ENCODE results near the gene PHF20. TPM values are rescaled to one million over a fixed set of nuclear protein-coding genes. Genes with fewer than 3 reads are reported as not detected.

Gene PHF20
- total RNA-seq, 4 donors from 2014 or later, result 35.3 to 109 (median 76.5) TPM

- DNase-seq, result no peak
- no peaks in the 10 kb centered on the region for H3K9me3 ChIP-seq
- peak overlapping the region; percentile 89 to 91 for H3K27ac ChIP-seq
- TF ChIP-seq, protein P1, sequence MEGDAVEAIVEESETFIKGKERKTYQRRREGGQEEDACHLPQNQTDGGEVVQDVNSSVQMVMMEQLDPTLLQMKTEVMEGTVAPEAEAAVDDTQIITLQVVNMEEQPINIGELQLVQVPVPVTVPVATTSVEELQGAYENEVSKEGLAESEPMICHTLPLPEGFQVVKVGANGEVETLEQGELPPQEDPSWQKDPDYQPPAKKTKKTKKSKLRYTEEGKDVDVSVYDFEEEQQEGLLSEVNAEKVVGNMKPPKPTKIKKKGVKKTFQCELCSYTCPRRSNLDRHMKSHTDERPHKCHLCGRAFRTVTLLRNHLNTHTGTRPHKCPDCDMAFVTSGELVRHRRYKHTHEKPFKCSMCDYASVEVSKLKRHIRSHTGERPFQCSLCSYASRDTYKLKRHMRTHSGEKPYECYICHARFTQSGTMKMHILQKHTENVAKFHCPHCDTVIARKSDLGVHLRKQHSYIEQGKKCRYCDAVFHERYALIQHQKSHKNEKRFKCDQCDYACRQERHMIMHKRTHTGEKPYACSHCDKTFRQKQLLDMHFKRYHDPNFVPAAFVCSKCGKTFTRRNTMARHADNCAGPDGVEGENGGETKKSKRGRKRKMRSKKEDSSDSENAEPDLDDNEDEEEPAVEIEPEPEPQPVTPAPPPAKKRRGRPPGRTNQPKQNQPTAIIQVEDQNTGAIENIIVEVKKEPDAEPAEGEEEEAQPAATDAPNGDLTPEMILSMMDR (IDR thresholded peaks at IDR 0.05), result no peak
- TF ChIP-seq POLR2A (IDR thresholded peaks at IDR 0.05), result no peak
- intact Hi-C loops (cut with DNase I; ENCODE audit: low total_unique reads), result no loop called here
- H3K4me1 ChIP-seq, result no peaks in the 10 kb centered on the region
- no peak overlapping the region for H3K4me3 ChIP-seq
- no peaks in the 10 kb centered on the region for H3K27me3 ChIP-seq
- no peaks in the 10 kb centered on the region for H3K36me3 ChIP-seq
These were observed 111.5 kb downstream of the PHF20 start for GRCh38 chr20:35883336-35883777.

DNA sequence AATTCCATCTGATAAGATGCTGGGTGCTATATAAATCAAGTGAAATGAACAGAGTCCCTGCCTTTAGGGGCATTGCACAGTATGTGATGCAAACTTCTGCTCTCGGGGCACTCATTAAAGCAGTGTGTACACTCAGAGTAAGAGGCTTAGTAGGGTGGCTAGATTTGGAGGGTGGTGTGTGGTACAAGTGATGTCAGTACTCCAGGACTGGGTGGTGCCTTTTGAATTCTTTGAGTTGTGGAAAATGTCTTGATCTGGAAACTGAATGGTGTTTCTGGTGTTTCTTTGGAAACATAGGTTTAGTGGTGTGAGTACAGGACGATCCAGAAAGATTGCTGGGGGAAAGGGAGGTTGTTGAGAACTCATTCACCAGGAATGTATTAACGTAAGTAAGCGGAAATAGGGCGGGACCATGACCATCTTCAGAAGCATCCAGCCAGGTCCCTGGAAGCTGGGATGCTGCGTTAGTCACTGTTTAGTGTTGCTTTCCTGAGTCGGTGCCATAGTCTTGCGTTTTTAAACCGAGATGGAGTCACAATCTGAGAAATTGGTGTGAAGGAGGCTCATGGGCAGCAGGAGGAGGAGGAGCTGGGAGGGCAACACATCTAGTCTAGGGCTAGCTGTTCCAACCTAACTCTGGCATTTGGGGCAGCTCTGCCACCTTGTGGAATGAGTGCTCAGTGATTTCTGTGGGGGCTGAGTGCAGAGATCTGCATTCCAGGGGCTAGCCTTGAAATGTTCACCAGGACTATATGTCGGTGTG lies 112.1 kb downstream of the PHF20 start:
- peak; percentile 82 to 89 for DNase-seq
- Histone ChIP-seq H3K4me3 (peak overlapping the region in 1 of 2 donors; percentile 23), H3K9me3 (no peaks in the 10 kb centered on the region), H3K27me3 (no peaks in the 10 kb centered on the region), H3K27ac (peak overlapping the region; percentile 89 to 91), H3K4me1 (no peaks in the 10 kb centered on the region), H3K36me3 (no peaks in the 10 kb centered on the region)
- intact Hi-C loops (cut with DNase I; ENCODE audit: low total_unique reads), result no loop called here
- TF ChIP-seq, protein P1 (IDR thresholded peaks at IDR 0.05), result peak; percentile 76 to 88 (median 82)
- no peak for TF ChIP-seq POLR2A (IDR thresholded peaks at IDR 0.05)

GRCh38 chr20:35884541-35884865 lies 112.7 kb downstream of the PHF20 start:
- intact Hi-C loops (cut with DNase I; ENCODE audit: low total_unique reads), result no loop called here
- Histone ChIP-seq H3K4me1 (no peaks in the 10 kb centered on the region), H3K36me3 (no peaks in the 10 kb centered on the region), H3K27ac (peak overlapping the region; percentile 89 to 91), H3K9me3 (no peaks in the 10 kb centered on the region), H3K27me3 (no peaks in the 10 kb centered on the region), H3K4me3 (peak overlapping the region in 1 of 2 donors; percentile 23)
- DNase-seq, result no peak
- TF ChIP-seq POLR2A (IDR thresholded peaks at IDR 0.05), result no peak
- TF ChIP-seq, protein P1 (IDR thresholded peaks at IDR 0.05), result no peak

- TF ChIP-seq, protein P1 (IDR thresholded peaks at IDR 0.05), result no peak
- TF ChIP-seq POLR2A (IDR thresholded peaks at IDR 0.05), result no peak
- Histone ChIP-seq H3K36me3 (no peaks in the 10 kb centered on the region), H3K4me3 (no peak overlapping the region), H3K9me3 (no peaks in the 10 kb centered on the region), H3K4me1 (no peaks in the 10 kb centered on the region), H3K27me3 (no peaks in the 10 kb centered on the region), H3K27ac (peak overlapping the region; percentile 89 to 91)
- intact Hi-C loops (cut with DNase I; ENCODE audit: low total_unique reads), result no loop called here
- no peak for DNase-seq
These were observed 113.4 kb downstream of the PHF20 start for GRCh38 chr20:35885212-35885611.

- intact Hi-C loops (cut with DNase I; ENCODE audit: low total_unique reads), result no loop called here
These were observed 114.7 kb downstream of the PHF20 start for GRCh38 chr20:35886537-35886936.

More at GRCh38 chr20:35886537-35886936, 114.7 kb downstream of the PHF20 start:
- Histone ChIP-seq H3K4me3 (no peak overlapping the region), H3K36me3 (no peaks in the 10 kb centered on the region), H3K27ac (no peak overlapping the region), H3K9me3 (no peaks in the 10 kb centered on the region), H3K4me1 (no peaks in the 10 kb centered on the region), H3K27me3 (no peaks in the 10 kb centered on the region)
- DNase-seq, result no peak
- TF ChIP-seq POLR2A (IDR thresholded peaks at IDR 0.05), result no peak
- TF ChIP-seq, protein P1 (IDR thresholded peaks at IDR 0.05), result no peak
